GM21786 (cell line): ENCODE results near the gene WFDC6.

Experiments
- ATAC-seq: cut with Tn5 transposase; IDR thresholded peaks from one replicate; pipeline ENCODE4 v1.9.1; 2021; ENCODE audit not compliant: unreplicated experiment

WFDC6 gene

DNA sequence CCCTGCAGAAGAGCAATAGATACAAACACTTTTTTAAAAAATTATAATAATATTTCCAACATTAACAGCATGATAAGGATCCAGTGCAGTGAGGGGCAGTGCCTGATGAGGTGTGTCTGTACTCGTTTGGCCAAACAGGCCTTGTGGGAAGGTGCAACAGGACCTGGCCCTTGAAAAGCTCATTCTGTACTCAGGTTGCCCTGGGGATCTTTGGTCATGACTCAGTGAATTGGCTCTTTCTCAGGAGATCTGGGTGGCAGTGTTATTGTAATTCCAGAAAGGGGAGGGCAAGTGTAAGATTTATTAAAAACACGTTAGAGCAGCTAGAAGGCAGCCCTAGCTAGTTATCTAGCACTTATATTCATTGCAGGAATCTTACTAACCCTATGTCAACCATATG is 21.0 kb downstream of the WFDC6 start:
- ATAC-seq: no peak

DNA sequence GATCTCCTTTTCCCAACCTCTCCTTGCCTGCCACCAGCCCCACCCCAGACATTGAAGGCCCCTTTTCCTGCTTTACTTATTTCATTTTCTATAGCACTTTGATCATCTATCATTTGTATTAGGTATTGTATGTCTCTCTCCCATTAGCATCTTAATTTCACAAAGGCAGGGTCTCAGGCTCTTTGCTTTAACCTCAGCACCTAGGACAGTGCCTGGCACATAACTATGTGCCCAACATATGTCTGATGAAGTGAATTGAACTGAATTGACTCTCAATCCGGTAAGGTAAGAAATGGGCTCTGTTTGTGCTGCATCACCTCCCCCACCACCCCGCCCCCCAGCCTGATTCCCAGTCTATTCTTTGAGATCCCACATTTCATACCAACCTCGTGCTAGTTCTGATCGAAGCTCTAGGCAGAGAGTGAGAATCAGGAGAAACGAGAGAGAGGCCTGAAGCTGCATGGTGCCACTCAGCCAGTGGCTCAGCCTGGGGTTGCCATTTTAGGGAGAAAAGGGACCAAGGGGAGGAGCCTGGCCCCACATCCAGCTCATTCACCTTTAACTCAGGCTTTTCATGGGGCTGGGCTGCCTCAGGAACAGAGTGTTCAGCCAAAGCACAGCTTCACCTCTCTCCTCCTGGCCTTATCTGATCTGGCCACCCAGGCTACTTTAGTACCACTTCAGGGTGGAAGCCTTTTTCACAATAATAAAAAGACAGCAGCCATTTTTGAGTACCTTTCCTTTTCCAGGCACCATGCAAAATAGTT is 24.0 kb downstream of the WFDC6 start, which contains the start of gene SPINT3:
Gene SPINT3, minus strand, starts transcription at position 476 of the 767 bp plus-strand sequence. Its CDS starts 14 bp downstream, at position 462.
- ATAC-seq: no peak

DNA sequence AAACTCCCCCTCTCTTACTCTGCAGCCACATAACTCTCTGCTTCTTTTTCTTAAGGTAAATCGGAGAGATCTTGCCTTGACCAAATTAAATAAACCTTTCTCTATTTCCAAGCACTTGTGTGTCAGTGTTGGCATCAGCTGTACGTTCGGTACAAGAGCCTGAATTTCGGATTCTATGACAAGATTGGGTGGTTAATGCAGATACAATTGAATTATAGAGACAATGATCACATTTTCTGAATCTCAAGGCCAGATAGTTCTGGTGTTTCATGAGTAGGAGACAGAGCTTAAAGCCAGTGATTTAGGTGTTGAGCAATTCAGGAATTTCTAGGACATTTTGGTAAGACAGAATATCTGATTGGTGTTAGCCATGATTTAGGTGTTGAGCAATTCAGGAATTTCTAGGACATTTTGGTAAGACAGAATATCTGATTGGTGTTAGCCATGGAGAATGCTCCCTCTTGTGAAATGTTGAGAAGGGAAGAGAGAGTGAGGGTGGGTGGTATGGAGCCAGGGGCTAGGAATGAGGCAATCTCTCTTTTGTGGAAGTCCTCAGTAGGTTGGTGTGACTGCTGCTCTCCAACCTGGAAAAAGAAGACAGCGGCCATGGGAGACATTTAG is 28.9 kb downstream of the WFDC6 start:
- ATAC-seq: no peak

DNA sequence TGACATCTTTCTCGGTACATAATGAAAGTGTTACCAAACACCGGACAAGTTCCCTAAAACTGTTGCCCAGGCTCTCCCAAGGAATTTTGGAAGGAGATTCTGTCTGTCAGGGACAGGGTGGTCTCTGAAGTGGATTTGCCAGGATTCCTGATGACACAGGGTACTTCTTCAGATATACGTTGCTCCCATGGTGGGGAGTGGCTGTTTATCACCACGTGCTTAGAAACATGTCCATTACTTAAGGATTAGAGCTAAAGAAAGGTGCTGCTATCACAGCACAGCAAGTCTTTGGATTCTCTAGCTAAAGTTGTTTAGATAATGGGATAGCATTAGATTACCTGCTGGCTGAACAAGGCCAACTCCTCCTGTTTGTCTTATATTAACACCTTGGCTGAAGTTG is 30.2 kb downstream of the WFDC6 start:
- no peak for ATAC-seq

DNA sequence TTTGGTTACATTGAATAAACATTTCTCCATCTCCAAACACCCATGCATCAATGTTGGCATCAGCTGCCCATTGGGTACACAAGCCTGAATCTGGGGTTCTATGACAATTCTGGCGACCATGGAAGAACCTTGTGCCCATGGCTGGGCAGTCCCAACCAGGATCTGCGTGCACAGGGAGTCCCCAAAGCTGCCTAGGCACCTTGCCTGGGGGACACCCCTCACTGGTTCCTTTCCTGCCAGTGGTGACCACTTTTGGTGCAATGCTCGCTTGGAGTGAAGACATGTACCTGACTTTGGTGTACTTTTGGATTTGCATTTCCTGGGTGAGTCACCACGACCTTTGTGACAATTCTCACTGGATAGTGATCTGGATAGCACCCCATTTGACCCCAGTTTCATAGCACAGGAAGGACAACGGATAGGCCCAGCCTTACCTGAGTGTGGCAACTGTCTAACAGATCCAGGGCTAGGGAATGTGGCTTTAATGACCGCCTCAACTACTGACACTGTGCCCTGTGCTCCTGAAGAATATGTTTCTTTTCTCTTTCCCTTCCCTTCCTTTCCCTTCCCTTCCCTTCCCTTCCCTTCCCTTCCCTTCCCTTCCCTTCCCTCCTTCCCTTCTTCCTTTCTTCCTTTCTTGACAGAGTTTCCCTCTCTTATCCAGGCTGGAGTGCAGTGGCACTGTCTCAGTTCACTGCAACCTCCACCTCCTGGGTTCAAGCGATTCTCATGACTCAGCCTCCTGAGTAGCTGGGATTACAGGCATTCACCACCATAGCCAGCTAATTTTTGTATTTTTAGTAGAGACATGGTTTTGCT is 31.0 kb downstream of the WFDC6 start:
- no peak for ATAC-seq

DNA sequence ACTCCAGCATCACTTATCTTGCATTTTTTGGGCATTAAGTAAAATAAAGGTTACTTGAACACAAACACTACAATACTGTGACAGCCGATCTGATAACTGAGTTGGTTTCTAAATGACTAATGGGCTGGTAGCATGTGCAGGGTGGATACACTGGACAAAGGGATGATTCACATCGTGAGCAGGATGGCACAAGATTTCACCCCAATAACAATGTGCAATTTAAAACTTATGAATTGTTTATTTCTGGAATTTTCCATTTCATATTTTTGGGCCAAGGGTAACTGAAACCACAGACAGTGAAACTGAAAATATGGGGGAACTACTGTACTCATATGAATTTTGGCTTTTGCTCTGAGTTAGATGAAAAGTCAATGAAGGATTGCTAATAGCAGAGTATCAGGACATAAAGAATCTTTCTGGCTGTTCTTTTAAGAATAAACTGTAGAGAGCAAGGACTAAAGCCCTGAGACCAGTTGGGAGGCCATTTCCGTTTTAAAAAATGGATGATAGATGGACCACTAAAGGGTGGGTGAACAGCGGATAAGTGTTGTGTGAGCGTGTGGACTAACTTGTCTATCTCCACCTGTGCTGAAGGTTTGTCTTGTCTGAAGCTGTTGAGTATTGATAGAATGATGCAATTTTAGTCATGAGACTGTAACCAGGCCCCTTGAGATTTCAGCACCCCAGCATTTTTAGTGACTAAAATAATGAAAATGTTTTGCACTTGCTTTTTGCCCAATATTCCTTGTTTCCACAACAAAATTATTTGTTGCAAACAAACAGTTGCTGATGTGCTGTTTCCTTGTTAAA is 32.1 kb downstream of the WFDC6 start:
- ATAC-seq: no peak

DNA sequence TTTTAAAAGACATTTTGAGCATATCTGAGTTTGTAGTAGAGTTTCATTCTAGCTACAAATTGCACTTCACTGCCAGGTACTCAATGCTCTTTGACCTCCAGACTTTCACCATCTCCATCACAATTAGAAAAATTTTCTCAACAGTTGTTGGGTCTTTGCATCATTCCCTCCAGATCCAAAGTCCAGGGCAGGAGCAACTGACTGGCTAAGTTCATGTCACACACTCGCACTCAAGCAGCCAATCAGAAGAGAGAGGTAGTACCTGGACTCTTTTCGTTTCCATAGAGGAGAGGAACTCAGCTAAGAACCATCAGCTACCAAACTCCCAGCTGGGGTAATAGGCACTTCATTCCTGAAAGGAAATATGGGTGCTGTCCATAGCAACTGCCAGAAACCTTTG is 32.9 kb downstream of the WFDC6 start:
- ATAC-seq: no peak

DNA sequence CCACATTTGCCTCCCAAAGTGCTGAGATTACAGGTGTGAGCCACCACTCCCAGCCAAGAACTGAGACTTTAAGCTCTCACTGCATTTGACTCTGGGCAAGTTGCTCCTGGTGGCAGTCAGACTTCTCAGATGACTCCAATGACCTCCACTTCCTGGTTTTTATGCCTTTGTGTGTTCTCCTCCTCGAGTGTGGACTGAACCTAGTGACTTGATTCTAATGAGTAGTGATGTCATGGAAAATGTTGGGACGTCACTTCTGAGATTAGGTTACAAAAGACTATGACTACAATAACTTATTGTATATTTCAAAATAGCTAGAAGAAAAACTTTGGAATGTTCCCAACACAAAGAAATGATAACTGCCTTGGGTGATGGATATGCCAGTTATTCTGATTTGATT is 35.9 kb downstream of the WFDC6 start:
- ATAC-seq: no peak

DNA sequence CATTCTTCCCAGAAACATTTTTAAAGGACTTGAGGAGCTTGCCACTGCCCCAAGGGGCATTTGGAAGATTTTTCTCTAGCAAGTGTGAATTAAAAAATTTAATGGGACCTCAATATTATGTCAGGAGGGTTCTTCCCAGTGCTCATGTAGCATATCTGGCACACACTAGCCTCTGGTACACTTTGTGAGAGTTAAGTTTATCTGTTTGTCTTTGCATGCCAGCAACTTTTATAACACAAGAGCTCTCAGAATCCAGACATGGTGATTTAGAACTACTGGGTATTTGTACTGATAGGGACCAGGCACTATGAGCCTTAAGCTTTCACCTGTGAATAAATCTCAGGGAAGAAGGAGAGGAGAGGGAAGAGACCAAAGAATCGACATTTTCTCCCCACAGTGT is 36.7 kb downstream of the WFDC6 start:
- no peak for ATAC-seq

DNA sequence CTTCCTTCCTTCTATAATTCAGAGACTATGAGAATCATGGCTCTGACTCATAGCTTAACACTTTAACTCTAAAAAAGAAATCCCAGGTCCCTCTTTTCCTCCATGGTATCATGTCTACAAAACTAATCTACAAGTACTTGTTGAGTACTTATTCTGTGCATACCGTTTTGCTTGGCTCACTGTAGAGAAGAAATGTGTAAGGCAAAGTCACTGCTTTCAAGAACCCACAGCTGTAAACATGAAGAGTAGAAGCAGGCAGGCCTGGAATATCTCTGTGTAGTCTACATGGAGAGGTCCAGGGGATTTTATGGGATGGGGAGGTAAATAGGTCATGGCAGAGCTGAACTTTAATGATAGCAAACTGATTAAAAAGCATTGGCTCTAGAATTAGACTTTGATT is 37.7 kb downstream of the WFDC6 start:
- no peak for ATAC-seq

DNA sequence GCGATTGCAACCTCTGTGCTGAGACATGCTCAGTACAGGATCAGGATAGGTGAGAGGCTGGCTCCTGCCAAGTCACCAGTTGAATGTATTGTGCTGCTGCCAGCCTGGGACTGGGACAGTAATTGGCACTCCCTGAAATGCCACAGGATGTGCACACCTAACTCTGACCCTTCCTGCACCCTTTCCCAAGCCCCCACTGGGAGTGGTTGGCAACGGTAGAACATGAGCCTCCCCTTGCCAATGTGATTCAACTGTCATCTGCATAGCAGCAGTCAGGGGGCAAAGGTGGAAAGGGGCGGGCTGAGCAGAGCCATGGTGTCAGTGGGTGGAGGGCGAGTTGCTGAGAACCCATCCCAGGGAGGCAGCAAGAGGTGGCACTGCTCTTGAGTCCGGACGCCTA is 39.3 kb downstream of the WFDC6 start:
- no peak for ATAC-seq

DNA sequence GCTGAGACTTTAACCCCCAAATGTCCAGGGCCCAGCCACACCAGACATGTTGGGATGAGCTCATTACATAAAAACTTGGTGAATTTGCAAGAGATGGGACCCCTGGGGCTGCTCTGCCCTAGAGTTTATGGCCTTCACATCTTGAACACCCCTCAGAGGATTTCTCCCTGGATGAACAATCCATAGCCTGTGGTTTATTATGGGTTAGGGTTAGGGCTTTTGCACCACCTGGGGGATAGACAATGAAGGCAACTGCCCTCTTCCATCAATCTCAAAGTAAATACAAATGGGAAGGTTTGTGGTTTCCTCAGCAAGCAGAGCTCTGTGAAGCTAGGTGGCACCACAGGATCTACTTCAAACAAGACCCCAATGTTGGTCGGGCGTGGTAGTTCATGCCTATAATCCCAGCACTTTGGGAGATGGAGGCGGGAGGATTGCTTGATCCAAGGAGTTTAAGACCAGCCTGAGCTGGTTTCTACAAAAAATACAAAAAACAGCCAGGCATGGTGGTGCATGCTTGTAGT is 41.2 kb downstream of the WFDC6 start:
- ATAC-seq: no peak

DNA sequence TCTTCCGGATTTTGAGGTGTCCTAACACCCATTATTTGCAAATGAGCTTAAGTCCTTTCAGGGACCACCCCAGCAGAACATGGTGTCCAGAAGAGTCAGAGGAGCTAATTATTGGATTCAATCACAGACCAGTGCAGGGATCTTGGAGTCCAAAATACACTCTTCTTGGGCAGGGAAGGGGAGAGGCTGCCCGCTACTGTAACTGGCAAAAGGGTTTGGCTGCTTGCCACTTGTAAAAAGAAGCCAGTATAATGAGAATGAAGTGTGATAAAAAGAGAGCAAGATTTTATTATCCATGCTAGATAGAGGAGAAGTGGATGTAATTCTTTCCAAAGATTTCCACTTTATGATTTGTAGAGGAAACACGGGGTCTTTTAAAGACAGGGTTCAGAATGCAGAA is 43.1 kb downstream of the WFDC6 start:
- no peak for ATAC-seq

DNA sequence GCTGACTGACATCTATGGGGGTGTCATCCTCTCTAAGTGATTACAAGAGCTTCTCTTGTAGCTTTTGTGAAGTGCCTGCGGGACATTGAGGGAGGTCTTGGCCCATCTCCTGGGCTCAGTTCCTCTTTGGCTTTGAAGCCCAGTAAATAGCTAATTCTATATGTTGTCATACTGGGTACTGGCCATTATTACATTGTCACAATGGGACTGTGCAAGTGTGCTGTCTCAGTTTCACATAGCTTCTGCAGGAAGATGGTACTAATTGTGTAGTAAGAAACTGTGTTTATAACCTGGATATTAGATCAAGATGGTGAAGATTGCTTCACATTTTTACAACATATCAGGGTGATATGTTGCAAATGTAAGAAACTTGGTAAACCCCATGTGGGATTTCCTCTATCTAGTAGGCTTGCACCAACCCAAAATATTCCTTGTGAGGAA is 43.8 kb downstream of the WFDC6 start:
- no peak for ATAC-seq

DNA sequence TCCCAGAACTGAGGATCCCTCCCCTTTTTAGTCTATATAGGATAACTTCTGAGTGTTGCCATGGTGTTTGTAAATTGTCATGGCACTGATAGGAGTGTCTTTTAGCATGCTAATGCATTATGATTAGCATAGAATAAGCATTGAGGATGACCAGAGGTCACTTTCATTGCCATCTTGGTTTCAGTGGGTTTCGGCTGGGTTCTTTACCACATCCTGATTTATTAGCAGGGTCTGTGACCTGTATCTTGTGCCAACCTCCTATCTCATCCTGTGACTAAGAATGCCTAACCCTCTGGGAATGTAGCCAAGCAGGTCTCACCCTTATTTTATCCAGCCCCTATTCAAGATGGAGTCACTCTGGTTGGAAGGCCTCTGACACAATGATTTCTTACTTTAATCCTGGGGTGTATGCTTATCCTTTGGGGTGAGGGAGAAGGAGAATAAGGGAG is 50.2 kb downstream of the WFDC6 start:
- no peak for ATAC-seq

DNA sequence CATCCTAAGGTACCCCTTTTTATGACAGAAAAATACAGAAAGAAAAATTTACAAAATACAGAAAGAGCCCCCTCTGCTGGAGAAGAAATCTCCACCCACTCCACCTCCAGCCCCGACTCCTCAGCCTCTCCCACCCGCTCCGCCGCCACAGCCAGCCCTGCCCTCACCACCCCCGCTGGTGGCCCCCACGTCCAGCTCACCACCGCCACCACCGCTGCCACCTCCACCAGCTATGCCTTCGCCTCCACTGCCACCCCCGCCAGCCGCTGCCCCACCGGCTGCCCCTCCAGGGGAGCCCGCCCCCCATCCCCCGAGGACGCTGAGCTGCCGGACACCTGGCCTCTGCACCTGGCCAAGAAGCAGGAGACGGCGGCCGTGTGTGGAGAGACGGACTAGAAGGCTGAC is 52.0 kb downstream of the WFDC6 start:
- ATAC-seq: no peak

DNA sequence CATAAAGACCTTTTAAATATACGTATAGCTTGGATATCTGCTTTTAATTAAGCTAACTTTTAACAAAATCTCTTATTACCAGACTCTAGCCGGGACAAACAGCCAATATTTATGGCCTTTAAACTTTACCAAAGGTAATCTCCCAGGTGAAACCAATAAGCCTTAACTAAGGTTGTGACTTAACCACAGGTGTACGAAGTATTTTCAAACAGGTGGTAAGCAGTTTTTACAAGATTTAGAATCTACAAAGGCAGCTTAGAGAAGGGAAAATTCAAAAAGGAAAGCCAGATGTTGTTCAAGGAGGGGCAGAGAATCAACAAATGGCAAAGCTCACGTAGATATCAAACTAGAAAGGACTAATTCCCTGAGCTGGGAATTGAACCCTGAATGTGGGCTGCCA is 53.9 kb downstream of the WFDC6 start:
- no peak for ATAC-seq

DNA sequence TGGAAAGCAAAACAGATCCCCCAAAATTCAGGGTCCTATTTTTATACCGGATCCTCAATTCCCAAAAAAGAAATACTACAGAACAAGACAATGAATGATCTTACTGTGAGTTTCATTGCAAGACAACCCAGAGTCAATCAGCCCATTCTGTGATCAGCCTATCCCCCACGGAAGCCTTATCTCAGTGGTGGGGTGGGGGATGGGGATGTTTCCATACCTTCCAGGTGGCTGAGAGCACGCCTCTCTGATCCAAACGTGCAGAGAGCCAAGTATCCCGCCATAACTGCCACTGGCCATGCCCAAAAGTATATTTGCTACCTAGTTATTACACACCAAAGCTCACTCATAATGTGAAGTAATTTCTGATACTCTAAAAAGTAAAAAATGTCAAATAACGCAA is 54.6 kb downstream of the WFDC6 start:
- no peak for ATAC-seq
